ENCODE results near the gene MICAL2.
A peak's percentile ranks its signal among the peaks of the same experiment; 100 is the strongest.

The MICAL2 gene

DNA sequence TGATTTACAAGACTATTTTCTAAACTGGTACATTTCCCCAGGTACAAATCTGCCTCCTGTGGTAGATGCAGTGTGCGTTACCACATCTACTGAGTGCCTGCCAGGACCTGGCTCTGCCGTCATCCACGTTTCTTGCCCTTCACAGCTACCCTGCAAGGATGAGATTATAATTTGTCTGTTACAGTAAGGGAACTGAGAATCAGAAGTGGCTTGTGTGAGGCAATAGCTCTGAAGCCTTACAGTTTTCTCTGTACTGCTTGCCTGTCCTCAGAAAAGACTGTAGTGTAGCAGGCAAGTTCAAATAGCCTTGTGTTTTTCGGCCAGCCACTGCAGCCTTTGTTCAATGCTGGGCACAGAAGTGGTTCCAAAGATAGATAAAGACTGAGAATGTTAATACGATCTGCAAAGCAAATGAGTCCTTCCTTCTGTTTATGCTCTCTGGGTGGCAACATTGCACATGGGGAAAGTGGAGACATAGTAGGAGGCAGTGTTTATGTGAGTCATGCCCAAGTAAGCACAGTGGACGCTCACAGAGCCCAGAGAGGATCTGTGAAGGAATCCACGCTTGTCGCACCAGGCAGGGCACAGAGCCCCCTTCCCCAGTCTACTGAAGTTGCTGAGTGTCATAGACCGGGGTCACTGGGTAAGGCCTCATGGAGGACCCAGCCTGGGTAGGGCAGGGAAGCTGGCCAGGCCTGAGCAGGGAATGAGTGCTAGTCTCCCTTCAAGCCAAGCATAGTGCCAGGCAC, 49.1 kb downstream of the MICAL2 start:
- H3K9ac ChIP-seq (ENCODE audit: low read length), result peak overlapping the region; percentile 30
- peaks cover 9% of the 10 kb centered on the region for H3K36me3 ChIP-seq (ENCODE audit: control insufficient read depth, insufficient read depth, low read length)
- no peak overlapping the region for H3K4me3 ChIP-seq (ENCODE audit: low read length)
- H3K4me1 ChIP-seq (ENCODE audit: control insufficient read depth, insufficient read depth, low read length), result peaks cover 53% of the 10 kb centered on the region
- no peaks in the 10 kb centered on the region for H3K9me3 ChIP-seq (ENCODE audit: control insufficient read depth, low read length)
- no peaks in the 10 kb centered on the region for H3K27me3 ChIP-seq (ENCODE audit: control insufficient read depth, insufficient read depth, low read length)

DNA sequence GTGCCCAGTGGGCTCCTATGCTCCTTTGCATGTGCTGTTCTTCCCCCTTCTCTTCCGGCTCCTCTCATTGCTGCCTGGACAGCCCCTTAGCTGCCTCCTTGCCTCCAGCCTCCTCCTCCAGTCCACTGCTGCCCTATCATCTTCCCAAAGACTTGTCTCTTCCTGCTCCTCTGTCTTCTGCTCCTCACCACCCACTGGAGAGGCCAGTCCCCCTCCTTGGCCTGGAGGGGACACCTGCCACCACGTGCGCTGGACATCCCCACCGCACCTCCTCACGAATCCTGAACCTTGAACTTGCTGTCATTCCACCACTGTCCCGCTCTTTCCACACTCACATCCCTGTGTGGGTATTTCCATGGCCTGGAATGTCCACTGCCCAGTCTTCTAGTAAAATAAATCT, 49.8 kb downstream of the MICAL2 start:
- Histone ChIP-seq H3K36me3 (ENCODE audit: control insufficient read depth, insufficient read depth, low read length) (peaks cover 9% of the 10 kb centered on the region), H3K4me1 (ENCODE audit: control insufficient read depth, insufficient read depth, low read length) (peaks cover 53% of the 10 kb centered on the region), H3K9ac (ENCODE audit: low read length) (peak overlapping the region; percentile 19), H3K9me3 (ENCODE audit: control insufficient read depth, low read length) (no peaks in the 10 kb centered on the region), H3K4me3 (ENCODE audit: low read length) (no peak overlapping the region), H3K27me3 (ENCODE audit: control insufficient read depth, insufficient read depth, low read length) (no peaks in the 10 kb centered on the region)

DNA sequence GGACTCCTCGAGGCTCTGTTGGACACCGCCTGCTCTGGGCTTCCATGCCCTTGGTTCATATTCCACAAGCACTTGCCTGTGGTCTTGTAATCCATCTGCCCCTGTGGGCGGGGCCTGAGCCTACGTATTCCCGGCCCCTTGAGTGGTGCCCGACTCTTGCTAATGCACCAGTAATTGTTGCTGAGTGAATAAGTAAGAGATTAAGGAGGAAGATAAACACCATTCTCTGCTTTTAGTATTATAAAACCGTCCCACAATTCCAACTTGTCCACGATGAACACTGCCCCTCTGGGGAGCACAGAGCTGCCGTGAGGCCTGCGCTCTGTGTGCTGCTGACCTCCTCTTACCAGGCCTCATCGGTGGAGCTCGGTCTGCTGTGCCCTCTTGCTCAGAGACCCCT, 50.3 kb downstream of the MICAL2 start:
- peaks cover 52% of the 10 kb centered on the region for H3K4me1 ChIP-seq (ENCODE audit: control insufficient read depth, insufficient read depth, low read length)
- no peak overlapping the region for H3K4me3 ChIP-seq (ENCODE audit: low read length)
- H3K9me3 ChIP-seq (ENCODE audit: control insufficient read depth, low read length), result no peaks in the 10 kb centered on the region
- no peaks in the 10 kb centered on the region for H3K27me3 ChIP-seq (ENCODE audit: control insufficient read depth, insufficient read depth, low read length)
- H3K36me3 ChIP-seq (ENCODE audit: control insufficient read depth, insufficient read depth, low read length), result peaks cover 9% of the 10 kb centered on the region
- H3K9ac ChIP-seq (ENCODE audit: low read length), result peak overlapping the region; percentile 9

- H3K27me3 ChIP-seq (ENCODE audit: control insufficient read depth, insufficient read depth, low read length), result no peaks in the 10 kb centered on the region
- H3K4me1 ChIP-seq (ENCODE audit: control insufficient read depth, insufficient read depth, low read length), result peaks cover 47% of the 10 kb centered on the region
- peaks cover 9% of the 10 kb centered on the region for H3K36me3 ChIP-seq (ENCODE audit: control insufficient read depth, insufficient read depth, low read length)
- H3K9me3 ChIP-seq (ENCODE audit: control insufficient read depth, low read length), result no peaks in the 10 kb centered on the region
- H3K9ac ChIP-seq (ENCODE audit: low read length), result peak overlapping the region; percentile 9
- H3K4me3 ChIP-seq (ENCODE audit: low read length), result no peak overlapping the region
Observed at GRCh38 chr11:12161137-12161536, 50.7 kb downstream of the MICAL2 start.

DNA sequence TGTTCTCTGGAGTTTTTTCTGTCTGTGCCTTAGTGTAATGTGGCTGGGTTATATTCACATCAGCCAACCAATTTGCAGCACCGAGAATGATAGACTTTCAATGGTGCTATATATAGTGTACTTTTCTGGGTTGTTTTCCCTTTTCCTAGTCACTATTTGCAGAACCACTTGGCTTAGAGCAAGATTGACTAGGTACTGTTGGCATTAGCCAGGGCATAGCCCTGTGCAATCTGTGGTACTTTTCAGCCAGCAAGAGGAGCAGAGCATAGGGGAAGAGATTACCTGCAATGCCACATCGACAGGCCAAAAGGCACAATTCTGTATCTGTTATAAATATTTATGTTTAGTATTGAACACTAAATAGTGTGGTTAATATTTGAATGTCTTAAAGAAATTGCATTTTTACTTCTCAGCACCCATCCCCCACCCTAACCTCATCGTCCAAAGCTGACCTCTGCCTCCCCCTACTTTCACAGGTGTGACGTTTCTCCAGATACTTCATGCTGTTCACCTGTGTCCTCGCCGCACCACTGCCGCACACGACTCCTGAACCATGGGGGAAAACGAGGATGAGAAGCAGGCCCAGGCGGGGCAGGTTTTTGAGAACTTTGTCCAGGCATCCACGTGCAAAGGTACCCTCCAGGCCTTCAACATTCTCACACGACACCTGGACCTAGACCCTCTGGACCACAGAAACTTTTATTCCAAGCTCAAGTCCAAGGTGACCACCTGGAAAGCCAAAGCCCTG, 51.4 kb downstream of the MICAL2 start:
- H3K4me1 ChIP-seq (ENCODE audit: control insufficient read depth, insufficient read depth, low read length), result peaks cover 43% of the 10 kb centered on the region
- no peak overlapping the region for H3K9ac ChIP-seq (ENCODE audit: low read length)
- no peaks in the 10 kb centered on the region for H3K9me3 ChIP-seq (ENCODE audit: control insufficient read depth, low read length)
- no peak overlapping the region for H3K4me3 ChIP-seq (ENCODE audit: low read length)
- H3K36me3 ChIP-seq (ENCODE audit: control insufficient read depth, insufficient read depth, low read length), result peaks cover 9% of the 10 kb centered on the region
- no peaks in the 10 kb centered on the region for H3K27me3 ChIP-seq (ENCODE audit: control insufficient read depth, insufficient read depth, low read length)

DNA sequence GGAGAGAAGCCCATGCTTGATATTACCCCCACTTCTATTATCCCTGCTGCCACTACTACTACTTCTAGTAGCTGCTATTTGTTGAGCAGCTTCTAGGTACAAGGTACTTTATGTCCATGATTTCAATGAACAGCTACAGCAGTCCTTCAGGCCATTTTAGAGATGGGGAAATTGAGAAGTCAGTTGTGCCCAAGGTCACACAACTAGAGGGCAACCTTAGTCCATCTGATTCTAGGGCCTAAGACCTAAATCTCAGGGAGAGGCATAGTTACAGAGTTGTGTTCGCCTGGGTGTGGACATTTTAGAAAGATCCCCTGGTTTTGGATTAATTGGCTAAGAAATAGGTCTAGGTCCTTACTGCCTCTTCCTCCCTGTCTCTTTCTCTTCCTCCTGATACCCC, 52.3 kb downstream of the MICAL2 start:
- H3K36me3 ChIP-seq (ENCODE audit: control insufficient read depth, insufficient read depth, low read length), result peaks cover 9% of the 10 kb centered on the region
- no peaks in the 10 kb centered on the region for H3K27me3 ChIP-seq (ENCODE audit: control insufficient read depth, insufficient read depth, low read length)
- H3K9me3 ChIP-seq (ENCODE audit: control insufficient read depth, low read length), result no peaks in the 10 kb centered on the region
- H3K4me3 ChIP-seq (ENCODE audit: low read length), result no peak overlapping the region
- peaks cover 42% of the 10 kb centered on the region for H3K4me1 ChIP-seq (ENCODE audit: control insufficient read depth, insufficient read depth, low read length)
- H3K9ac ChIP-seq (ENCODE audit: low read length), result no peak overlapping the region

DNA sequence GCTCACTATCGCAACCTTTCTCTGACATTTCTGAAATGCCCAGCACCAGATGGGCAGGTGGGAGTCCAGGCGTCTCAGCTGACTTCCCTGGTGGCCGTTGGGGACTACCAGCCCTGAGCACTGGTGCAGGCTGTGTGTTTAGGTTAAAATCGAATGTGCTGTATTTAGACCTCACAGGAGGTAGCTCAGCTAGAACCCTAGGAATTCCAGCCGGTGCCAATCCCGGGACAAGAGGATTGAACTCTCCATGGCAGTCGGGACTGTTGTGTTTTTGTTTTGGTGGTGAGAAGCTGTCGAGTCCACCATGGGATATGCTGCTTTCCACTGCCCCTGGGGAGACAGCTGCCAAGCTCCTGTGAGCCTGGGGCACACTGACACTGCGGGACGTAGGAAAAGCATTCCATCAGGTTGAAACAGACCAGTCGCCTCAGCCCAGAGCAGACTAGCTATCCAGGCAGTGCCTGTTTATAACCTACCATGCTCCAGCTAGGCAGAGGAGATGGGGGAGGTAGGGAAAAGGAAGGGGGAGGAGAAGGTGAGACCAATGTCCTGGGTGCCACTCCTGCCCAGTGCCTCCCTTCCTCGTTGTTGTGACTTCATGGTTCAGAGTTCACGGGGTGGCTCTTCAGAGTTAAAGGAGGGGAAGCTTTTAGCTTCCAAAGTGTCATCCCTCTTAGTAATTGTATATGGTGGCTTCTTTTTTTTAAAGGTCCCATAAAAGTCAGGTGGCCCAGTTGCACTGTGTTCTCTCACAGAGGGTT, 53.0 kb downstream of the MICAL2 start:
- Histone ChIP-seq H3K9me3 (ENCODE audit: control insufficient read depth, low read length) (no peaks in the 10 kb centered on the region), H3K4me3 (ENCODE audit: low read length) (no peak overlapping the region), H3K36me3 (ENCODE audit: control insufficient read depth, insufficient read depth, low read length) (peaks cover 9% of the 10 kb centered on the region), H3K27me3 (ENCODE audit: control insufficient read depth, insufficient read depth, low read length) (no peaks in the 10 kb centered on the region), H3K4me1 (ENCODE audit: control insufficient read depth, insufficient read depth, low read length) (peaks cover 39% of the 10 kb centered on the region), H3K9ac (ENCODE audit: low read length) (no peak overlapping the region)

DNA sequence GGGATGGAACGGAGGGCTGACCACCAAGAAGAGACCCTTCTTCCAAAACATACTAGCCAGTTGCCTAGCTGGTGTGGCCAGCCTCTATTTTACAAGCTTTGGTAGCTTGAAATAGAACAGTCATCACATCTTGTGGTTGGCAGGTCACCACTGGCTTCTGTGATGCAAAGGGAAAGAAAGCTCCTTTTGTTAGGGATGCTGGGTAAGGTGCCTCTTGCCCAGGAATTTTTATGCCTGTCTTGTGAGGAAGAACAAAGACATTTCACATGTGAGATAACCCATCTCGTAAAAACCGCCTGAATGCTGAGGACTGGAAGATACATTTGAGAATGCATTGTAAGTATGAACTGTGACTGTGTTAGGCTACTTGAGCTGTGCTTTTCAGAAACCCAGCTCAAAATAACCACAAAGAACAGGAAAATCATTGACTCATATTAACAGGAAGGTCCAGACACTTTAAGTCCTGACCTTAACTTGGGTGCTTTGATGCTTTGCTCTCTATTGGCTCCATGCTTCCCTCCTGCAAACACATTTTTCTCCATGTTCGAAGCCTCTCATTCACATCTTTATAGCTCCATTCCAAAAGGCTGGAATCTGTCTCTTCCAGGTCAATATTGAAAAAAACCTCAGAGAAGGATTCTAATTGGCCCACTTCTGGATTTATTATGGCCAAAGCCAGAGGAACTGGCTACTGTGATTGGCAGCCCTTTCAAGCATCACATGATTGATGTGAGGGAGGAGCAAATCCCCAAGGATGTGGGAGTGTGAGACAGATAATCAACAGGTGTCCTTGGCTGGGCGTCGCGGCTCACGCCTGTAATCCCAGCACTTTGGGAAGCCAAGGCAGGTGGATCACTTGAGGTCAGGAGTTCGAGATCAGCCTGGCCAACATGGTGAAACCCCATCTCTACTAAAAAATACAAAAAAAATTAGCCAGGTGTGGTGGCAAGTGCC, 53.9 kb downstream of the MICAL2 start:
- no peak overlapping the region for H3K9ac ChIP-seq (ENCODE audit: low read length)
- no peak overlapping the region for H3K4me3 ChIP-seq (ENCODE audit: low read length)
- peaks cover 30% of the 10 kb centered on the region for H3K4me1 ChIP-seq (ENCODE audit: control insufficient read depth, insufficient read depth, low read length)
- no peaks in the 10 kb centered on the region for H3K27me3 ChIP-seq (ENCODE audit: control insufficient read depth, insufficient read depth, low read length)
- peaks cover 9% of the 10 kb centered on the region for H3K36me3 ChIP-seq (ENCODE audit: control insufficient read depth, insufficient read depth, low read length)
- no peaks in the 10 kb centered on the region for H3K9me3 ChIP-seq (ENCODE audit: control insufficient read depth, low read length)

- Histone ChIP-seq H3K4me3 (ENCODE audit: low read length) (no peak overlapping the region), H3K9me3 (ENCODE audit: control insufficient read depth, low read length) (no peaks in the 10 kb centered on the region), H3K36me3 (ENCODE audit: control insufficient read depth, insufficient read depth, low read length) (peaks cover 9% of the 10 kb centered on the region), H3K27me3 (ENCODE audit: control insufficient read depth, insufficient read depth, low read length) (no peaks in the 10 kb centered on the region), H3K4me1 (ENCODE audit: control insufficient read depth, insufficient read depth, low read length) (peaks cover 20% of the 10 kb centered on the region), H3K9ac (ENCODE audit: low read length) (no peak overlapping the region)
Observed at GRCh38 chr11:12165237-12165875, 55.0 kb downstream of the MICAL2 start.

GRCh38 chr11:12166299-12167060, 56.1 kb downstream of the MICAL2 start:
- H3K9me3 ChIP-seq (ENCODE audit: control insufficient read depth, low read length), result no peaks in the 10 kb centered on the region
- no peak overlapping the region for H3K4me3 ChIP-seq (ENCODE audit: low read length)
- peaks cover 15% of the 10 kb centered on the region for H3K4me1 ChIP-seq (ENCODE audit: control insufficient read depth, insufficient read depth, low read length)
- H3K36me3 ChIP-seq (ENCODE audit: control insufficient read depth, insufficient read depth, low read length), result peaks cover 9% of the 10 kb centered on the region
- H3K9ac ChIP-seq (ENCODE audit: low read length), result no peak overlapping the region
- H3K27me3 ChIP-seq (ENCODE audit: control insufficient read depth, insufficient read depth, low read length), result no peaks in the 10 kb centered on the region
